ENCODE results near the gene UBA52.
A peak's percentile ranks its signal among the peaks of the same experiment; 100 is the strongest.
"Not testable (repeated sequence)": the region's sequence is repeated elsewhere in the genome, so short reads cannot be mapped to it uniquely, and the experiment has no call there.

The UBA52 gene

GRCh38 chr19:18593367-18594095 lies 21.9 kb downstream of the UBA52 start:
- DNase-seq: no peak

GRCh38 chr19:18594096-18594823 lies 22.6 kb downstream of the UBA52 start:
- DNase-seq: peak; percentile 73

- no peak for DNase-seq
These were observed 23.2 kb downstream of the UBA52 start for GRCh38 chr19:18594824-18595373.

DNA sequence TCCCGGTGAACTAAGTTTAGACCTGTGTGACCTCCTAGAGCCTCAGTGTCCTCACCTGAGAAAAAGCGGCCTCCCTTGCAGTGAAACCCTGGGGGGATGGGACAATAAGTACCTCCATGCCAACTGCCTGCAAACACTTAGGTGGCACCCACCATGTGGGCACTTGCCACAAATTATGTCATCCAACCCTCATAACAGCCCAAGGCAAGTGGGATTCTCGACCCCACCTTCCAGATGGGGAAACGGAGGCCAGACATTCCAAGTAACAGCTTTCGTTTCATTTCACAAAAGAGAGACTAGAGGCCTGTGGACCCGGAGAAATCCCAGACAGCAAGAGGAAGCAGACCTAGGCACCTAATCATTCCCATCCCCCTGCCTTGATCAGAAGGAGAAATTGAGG lies 23.8 kb downstream of the UBA52 start:
- no peak for DNase-seq

DNA sequence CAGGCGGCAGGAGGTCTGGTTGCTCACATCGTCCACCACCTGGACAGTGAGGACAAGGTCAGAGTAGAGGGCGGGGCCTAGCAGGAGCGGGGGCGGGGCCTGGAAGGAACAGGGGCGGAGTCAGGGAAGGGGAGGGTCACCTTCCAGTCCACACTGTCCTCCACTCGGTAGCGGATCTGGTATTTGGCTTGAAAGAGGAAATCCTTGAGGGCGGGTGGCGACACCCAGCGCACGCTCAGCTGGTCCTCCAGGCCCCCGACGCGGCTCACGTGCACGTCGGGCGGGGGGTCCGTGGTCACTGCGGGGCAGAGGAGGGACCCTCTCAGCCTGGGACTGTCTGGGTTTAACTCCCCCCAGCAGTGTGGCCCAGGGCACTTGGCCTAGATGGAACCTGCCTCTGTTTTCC lies 25.1 kb downstream of the UBA52 start:
- DNase-seq: no peak

GRCh38 chr19:18597809-18598660 lies 26.4 kb downstream of the UBA52 start:
- no peak for DNase-seq

DNA sequence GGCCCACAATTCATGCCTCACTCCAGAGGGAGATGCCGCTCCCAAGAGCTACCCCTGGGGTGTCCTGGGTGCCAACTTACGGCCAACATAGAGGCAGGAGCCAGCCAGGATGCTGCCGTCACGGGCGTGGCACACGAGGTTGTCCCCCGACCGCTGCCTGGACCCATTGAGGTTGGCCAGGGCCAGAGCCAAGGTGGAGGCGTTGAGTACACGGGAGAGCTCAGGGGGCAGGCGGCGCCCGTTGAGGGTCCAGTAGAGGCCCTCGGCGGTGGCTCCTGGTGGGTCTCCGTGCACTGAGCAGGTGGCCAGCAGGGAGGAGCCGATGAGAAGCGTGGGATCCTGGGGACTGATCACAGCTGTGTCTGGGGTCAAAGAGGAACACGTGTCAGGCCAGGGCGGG lies 27.8 kb downstream of the UBA52 start:
- DNase-seq: no peak

DNA sequence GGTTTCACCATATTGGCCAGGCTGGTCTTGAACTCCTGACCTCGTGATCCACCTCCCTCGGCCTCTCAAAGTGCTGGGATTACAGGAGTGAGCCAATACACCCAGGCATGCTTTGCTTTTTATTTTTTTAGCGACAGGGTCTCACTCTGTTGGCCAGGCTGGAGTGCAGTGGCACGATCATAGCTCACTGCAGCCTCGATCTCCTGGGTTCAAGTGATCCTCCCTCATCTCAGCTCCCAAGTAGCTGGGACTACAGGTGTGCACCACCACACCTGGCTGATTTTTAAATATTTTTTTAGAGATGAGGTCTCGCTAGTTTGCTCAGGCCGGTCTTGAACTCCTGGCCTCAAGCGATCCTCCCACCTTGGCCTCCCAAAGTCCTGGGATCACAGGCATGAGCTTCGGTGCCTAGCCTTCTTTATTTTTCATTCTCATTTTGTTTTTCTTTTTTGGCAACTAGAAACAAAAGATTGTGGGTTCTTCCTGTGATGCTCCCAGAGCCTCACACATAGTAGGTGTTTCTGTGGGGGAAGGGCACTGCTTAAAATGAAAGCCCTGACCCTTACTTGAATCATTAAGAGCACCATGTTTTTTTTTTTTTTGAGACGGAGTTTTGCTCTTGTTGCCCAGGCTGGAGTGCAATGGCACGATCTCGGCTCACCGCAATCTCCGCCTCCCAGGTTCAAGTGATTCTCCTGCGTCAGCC lies 29.2 kb downstream of the UBA52 start:
- not testable (repeated sequence) for DNase-seq

DNA sequence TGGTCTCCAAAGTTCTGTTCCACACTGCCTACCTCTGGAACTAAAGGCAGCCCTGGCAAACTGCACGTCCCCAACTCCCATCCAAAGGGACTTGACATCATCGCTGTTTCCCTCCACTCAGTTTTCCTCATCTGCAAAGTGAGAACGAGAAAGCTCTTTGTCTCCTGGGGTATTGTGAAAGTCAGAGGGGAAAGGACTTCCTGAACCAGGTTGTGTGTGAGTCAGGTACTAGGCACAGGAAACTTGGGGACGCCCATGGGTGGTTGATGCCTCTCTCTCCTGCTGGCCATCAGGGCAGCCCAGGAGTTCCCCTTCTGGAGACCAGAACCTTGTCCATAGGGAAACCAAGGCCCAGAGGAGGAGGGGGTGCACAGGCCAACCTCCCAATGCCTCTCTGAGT lies 30.2 kb downstream of the UBA52 start:
- DNase-seq: no peak

GRCh38 chr19:18603255-18603957 lies 31.7 kb downstream of the UBA52 start:
- no peak for DNase-seq

GRCh38 chr19:18603958-18604819 lies 32.5 kb downstream of the UBA52 start:
- no peak for DNase-seq

- DNase-seq: no peak
These were observed 33.1 kb downstream of the UBA52 start for GRCh38 chr19:18604820-18605159.

DNA sequence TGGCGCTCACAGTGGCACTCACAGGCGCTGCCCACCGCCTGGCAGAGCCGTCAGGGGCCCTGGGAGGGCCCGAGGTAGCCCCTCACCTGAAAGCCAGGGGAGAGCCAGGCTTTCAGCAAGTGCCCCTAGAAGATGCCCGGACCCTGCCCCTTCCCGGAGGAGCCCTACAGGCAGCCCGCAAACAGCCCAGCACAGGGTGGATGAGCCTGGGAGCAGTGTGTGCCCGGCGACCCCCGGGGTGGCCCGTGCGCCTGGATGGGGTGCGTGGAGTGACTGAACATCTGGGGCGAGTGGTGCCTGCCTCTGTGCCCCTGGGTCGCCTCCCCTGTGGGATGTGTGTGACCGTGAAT lies 33.5 kb downstream of the UBA52 start:
- DNase-seq: no peak

DNA sequence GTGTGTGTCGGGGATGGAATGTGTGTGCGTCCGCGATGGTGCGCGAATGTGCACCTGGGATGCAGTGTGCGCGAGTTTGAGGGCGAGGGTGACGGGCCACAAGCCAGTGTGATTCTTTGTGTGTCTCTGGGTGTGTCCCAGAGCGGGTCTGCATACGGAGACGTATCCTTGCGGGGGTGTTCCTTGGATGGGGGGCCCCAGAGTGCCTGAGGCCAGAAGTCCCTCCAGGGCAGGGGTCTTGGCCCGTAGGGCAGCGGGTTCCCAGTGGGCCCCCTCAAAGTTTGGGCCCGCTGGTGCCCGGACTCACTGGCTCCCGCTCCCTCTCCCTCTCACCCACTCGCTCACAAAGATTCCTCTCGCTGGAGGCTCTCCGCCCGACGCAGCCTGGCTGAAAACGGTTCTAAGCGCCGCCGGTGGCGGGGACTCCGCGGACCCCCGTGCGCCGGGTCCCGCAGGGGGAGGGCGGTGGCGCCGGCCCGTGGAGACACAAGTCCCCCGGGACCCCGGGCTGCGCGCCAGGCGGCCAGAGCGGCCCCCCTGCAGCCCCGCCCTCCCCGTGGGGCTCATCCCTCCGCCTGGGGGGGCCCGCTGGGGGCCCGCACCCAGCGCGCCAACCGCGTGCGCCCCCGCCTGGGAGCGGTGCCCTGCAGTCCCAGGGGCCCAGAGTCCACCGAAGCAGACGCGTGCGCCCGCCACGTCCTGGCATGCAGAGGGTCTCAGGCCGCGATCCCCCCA lies 34.1 kb downstream of the UBA52 start:
- no peak for DNase-seq

DNA sequence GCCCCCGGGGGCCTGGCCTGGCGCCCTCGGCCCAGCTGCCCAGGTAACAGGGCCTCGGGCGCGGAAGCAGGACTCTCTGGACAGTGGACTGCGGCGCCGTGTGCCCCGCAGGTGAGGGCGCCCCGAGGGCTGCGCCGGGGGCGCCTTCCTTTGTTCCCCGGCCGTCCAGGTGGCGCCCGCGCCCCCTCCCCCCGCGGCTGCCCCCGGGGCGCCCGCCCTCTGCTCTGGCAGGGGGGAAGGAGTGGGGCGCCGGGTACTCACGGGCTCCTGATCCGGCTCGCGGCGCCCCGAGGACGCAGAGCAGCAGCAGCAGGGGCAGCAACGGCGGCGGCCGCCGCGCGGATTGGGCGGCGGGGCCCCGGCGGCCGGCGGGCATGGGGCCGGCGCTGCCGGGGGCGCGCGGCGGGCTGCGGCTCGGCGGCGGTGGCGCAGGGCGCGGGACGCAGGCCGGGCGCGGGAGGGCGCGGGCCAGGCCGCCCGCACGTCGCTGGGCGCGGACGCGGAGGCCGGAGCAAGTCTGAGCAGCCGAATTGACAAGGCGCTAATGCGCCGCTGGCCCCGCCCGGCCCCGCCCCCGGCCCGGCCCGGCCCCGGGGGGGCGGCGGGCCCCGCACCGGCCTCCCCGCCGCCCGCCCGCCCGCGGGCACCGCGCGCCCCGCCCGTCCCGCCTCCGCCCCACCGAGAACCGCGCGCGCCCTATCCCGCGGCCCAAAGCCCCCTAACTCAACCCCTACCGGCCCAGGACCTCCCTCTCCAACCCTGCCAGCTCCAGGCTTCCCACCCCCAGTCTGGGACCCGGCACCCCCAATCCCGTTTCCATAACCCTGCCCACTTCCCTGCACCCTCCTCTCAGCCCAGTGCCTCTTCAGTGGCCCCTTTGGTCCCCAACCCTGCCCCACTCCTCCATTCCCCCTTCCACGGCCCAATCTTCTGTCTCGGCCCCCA lies 34.9 kb downstream of the UBA52 start, which contains the start of gene CRLF1:
TSS of gene CRLF1 (minus strand) at position 519 of the 945 bp plus-strand sequence. CDS start at position 376, 143 bp downstream.
- DNase-seq: no peak

DNA sequence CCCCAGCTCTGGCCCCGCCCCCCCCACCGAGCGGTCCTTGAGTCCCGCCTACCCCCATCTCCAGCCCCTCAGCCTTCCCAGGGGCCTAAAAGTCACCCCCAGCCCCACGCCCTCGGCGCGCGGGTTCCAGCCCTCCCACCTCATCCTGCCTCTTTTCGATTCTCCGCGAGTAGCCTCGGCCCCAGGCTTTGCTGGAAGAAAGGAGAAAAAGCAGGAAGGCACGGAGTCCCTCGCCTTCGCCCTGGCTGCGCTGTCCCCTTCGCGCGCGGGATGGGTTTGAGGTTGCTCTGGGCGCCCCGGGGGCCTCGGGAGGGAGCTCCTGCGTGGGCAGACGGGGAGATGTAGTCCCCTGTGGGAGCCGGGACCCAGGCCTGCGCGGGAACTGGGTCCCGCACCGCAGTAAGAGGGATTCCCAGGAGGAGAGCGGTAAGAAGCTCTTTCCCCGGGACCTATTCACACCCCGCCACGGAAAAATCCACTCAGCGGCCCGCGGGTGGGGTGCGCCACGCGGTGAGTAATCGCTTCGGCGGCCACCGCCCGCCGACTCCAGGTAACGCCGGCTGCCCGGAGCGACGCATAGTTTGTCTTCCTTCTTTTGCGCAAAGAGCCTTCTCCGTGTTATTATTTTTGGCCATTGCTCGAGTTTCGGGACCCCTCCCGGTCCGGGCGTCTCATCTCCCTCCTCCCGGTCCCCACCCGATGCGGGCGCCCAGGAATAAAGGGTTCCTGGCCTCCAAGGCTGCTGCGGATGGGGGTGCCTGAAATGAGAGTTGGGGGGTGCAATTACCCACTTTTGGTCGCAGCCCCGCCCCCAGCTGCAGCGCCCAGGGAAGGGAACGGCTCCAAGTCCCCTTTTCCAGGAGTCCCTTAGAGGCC lies 35.8 kb downstream of the UBA52 start:
- no peak for DNase-seq

GRCh38 chr19:18608102-18608804 lies 36.6 kb downstream of the UBA52 start:
- no peak for DNase-seq

All from T-helper 9 cell (primary cell).